ENCODE measurements around the gene DRD2.

DRD2 gene

DNA sequence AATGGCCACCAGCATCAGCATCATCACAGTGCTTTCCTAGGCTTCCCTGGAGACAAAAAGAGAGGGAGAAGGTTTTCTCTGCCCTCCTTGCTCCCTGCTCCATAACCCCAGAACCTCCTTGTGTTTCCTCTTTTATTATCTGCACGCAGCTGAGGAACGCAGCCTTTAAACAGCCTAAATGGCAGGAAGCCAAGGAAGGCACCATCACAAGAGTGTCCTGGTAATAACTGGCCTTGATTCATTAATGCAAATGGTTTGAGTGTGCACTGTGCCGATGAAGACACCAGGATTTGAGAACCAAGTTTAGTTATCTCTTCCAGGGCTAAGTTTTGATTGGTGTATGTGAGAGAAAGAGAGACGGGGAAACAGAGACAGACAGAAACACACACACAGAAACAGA lies 29.4 kb upstream of the DRD2 start:
- H3K4me3 ChIP-seq (replicated peaks; ENCODE audit: low read depth, low read length) = no peak overlapping the region
- TF ChIP-seq, protein P1, sequence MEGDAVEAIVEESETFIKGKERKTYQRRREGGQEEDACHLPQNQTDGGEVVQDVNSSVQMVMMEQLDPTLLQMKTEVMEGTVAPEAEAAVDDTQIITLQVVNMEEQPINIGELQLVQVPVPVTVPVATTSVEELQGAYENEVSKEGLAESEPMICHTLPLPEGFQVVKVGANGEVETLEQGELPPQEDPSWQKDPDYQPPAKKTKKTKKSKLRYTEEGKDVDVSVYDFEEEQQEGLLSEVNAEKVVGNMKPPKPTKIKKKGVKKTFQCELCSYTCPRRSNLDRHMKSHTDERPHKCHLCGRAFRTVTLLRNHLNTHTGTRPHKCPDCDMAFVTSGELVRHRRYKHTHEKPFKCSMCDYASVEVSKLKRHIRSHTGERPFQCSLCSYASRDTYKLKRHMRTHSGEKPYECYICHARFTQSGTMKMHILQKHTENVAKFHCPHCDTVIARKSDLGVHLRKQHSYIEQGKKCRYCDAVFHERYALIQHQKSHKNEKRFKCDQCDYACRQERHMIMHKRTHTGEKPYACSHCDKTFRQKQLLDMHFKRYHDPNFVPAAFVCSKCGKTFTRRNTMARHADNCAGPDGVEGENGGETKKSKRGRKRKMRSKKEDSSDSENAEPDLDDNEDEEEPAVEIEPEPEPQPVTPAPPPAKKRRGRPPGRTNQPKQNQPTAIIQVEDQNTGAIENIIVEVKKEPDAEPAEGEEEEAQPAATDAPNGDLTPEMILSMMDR (IDR thresholded peaks at IDR 0.05; ENCODE audit: low read depth, low read length, missing control alignments) = no peak
- no peak for DNase-seq (ENCODE audit: extremely low read depth, low read depth)

DNA sequence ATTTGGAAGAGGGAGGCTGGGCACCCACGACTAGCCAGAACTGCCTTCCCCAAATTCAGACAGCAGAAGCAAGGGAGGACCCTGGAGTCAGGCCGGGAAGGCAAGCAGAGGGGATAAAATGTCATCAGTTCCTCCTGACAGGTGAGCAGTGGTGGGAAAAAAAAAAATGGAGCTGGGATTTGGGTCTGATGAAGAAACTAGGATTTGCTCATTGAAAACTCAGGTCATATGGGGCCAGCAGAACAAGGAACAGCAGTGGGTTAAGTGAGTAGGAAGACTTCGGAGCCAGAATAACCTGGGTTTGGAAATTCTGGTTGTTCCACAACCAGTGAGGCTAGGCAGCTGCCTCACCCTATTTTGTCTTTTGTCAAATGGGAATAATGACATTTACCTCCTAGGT lies 28.9 kb upstream of the DRD2 start:
- no peak overlapping the region for H3K4me3 ChIP-seq (replicated peaks; ENCODE audit: low read depth, low read length)
- DNase-seq (ENCODE audit: extremely low read depth, low read depth) = no peak
- TF ChIP-seq, protein P1 (IDR thresholded peaks at IDR 0.05; ENCODE audit: low read depth, low read length, missing control alignments) = no peak

DNA sequence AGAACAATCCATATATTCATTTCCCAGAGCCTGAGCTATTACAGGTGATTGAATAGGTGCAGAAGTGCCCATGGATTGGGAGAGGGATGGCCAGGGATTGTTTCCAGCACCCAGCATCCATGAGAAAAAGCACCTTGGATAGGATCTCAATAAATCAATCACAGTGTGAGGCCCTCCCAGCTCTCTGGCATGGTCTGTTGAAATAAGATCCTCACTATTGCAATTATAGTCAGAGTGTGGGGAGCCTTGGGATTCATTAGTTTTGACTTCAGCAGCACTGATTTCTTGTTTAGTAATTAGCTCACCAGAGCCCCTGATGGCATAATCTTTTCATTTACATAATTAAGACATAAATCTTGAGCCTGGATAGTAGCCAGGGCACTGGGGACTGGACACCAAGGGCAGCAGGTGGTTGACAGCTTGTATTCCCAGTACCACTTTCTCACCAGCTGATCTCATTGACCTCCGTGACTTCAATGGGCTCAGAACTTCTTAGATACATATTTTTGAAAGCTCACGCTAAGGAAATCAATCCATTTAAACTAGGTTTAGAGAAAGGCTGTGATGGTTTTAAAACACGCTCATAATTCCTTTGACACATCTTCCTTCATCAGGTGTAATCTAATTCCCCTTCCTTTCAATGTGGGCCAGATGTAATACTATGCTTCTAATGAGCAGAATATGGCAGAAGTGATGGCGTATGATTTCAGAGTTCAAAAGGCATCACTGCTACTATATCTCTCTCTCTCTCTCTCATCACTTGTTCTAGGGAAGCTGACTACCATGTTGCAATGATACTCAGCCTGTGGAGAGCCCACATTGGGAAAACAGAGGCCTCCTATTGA lies 22.1 kb upstream of the DRD2 start:
- TF ChIP-seq, protein P1 (IDR thresholded peaks at IDR 0.05; ENCODE audit: low read depth, low read length, missing control alignments) = no peak
- no peak overlapping the region for H3K4me3 ChIP-seq (replicated peaks; ENCODE audit: low read depth, low read length)
- no peak for DNase-seq (ENCODE audit: extremely low read depth, low read depth)

DNA sequence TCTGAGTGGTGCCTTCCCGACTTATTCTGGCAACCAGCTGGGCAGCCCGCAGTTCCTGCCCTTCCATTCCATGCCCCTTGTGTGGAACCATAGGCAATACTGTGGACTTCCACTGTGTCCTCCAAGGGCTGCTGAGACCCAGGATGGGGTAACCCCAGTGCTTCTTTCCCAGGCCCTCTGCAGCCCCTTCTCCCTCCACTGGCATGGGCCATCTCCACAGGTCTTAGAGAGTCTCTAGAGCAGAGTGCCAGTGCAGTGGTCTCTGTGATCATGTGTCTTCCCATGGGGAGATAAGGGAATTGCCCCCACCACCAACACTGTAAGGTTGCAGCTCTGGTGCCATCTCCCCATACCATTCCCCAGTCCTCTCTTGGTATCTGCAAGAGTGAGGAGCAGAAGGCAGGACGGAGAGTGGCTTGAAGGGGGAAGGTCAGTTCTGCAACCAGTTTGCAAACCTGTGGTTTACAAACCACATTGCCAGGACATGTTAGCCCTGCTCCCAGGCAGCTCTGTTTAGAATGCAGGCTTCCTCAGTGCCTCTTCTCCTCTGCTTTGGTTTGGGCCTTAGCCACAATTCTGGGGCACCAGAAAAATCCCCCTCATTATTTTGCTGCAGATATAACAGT lies 20.9 kb upstream of the DRD2 start:
- DNase-seq (ENCODE audit: extremely low read depth, low read depth) = no peak
- TF ChIP-seq, protein P1 (IDR thresholded peaks at IDR 0.05; ENCODE audit: low read depth, low read length, missing control alignments) = no peak
- no peak overlapping the region for H3K4me3 ChIP-seq (replicated peaks; ENCODE audit: low read depth, low read length)

DNA sequence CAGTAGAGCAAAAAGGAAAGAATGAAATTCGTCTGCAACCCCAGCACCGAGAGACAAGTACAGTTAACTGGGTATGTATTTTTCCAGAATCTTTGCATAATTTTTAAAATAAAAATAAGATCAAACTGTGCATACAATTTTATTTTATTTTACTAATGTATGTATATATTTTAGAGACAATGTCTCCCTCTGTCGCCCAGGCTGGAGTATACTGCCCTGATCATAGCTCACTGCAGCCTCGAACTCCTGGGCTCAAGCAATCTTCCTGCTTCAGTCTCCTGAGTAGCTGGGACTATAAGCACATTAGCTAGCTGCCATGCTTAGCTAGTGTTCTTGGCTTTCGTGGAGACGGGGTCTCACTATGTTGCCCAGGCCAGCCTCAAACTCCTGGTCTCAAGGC lies 18.8 kb upstream of the DRD2 start:
- TF ChIP-seq, protein P1 (IDR thresholded peaks at IDR 0.05; ENCODE audit: low read depth, low read length, missing control alignments) = no peak
- H3K4me3 ChIP-seq (replicated peaks; ENCODE audit: low read depth, low read length) = no peak overlapping the region
- DNase-seq (ENCODE audit: extremely low read depth, low read depth) = no peak

DNA sequence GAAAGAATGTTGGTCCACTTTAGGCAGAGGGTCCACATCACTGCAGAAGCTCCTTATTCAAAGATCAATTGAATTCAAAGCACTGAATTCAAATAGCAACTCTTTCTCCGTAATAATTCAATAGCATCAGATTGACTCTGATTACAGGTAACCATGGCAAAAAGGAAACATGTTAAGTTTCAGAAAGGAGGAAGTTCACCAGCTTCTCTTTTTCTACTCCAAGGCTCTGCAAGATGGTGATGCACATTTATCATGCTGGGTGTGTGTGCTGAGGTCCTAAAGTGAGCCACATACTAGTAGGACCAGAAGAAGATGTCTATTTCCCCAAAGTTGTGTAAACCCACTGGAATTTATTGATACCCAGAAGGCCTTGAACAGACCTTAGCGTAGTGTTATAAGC lies 18.0 kb upstream of the DRD2 start:
- DNase-seq (ENCODE audit: extremely low read depth, low read depth) = no peak
- TF ChIP-seq, protein P1 (IDR thresholded peaks at IDR 0.05; ENCODE audit: low read depth, low read length, missing control alignments) = no peak

More for the DNA sequence above, 18.0 kb upstream of the DRD2 start:
- H3K4me3 ChIP-seq (replicated peaks; ENCODE audit: low read depth, low read length) = no peak overlapping the region

Data from HFF-Myc (cell line).